KBM-7 (cell line): ENCODE measurements around the gene SPECC1.
"Not testable (repeated sequence)": the region's sequence is repeated elsewhere in the genome, so short reads cannot be mapped to it uniquely, and the experiment has no call there.

ENCODE experiments used
- DNase-seq: peaks from one replicate; pipeline ENCODE4 v3.0.0-alpha.2; 2015
- in situ Hi-C: fragments of 300-500 bp; cut with MboI; formaldehyde crosslinking; loops from 2 replicates; pipeline ENCODE4 v1.14.3; 2020; ENCODE audit warnings: low sequenced_read_pairs, low pct_unique_long_range_greater_than_20kb, mixed read lengths

The SPECC1 gene

GRCh38 chr17:20008242-20009051, 712 bp upstream of the SPECC1 start:
- in situ Hi-C loops, result no loop called here
- DNase-seq, result no peak

GRCh38 chr17:20009052-20009301, 182 bp upstream of the SPECC1 start:
- DNase-seq, result no peak
- in situ Hi-C loops, result no loop called here

- in situ Hi-C loops, result no loop called here
- peak; percentile 85 for DNase-seq
Measured at GRCh38 chr17:20010099-20010863, 1.1 kb downstream of the SPECC1 start.

- in situ Hi-C loops, result no loop called here
- no peak for DNase-seq
Measured at GRCh38 chr17:20010936-20011335, 1.8 kb downstream of the SPECC1 start.

GRCh38 chr17:20012017-20012536, 2.9 kb downstream of the SPECC1 start:
- DNase-seq, result no peak
- in situ Hi-C loops, result no loop called here

GRCh38 chr17:20016475-20016992, 7.4 kb downstream of the SPECC1 start:
- DNase-seq, in situ Hi-C loops: not testable (repeated sequence)

GRCh38 chr17:20022701-20023100, 13.5 kb downstream of the SPECC1 start:
- in situ Hi-C loops, result no loop called here
- no peak for DNase-seq

GRCh38 chr17:20026960-20027359, 17.8 kb downstream of the SPECC1 start:
- in situ Hi-C loops, result no loop called here
- DNase-seq, result no peak

GRCh38 chr17:20028443-20028842, 19.3 kb downstream of the SPECC1 start:
- no peak for DNase-seq
- in situ Hi-C loops, result no loop called here

- peak; percentile 38 for DNase-seq
- in situ Hi-C loops, result no loop called here
Measured at GRCh38 chr17:20032636-20033035, 23.5 kb downstream of the SPECC1 start.

GRCh38 chr17:20033415-20033814, 24.3 kb downstream of the SPECC1 start:
- no peak for DNase-seq
- in situ Hi-C loops, result no loop called here

GRCh38 chr17:20035501-20035900, 26.3 kb downstream of the SPECC1 start:
- DNase-seq, result no peak
- in situ Hi-C loops, result no loop called here

- in situ Hi-C loops, DNase-seq: not testable (repeated sequence)
Measured at GRCh38 chr17:20037286-20037685, 28.1 kb downstream of the SPECC1 start.

GRCh38 chr17:20039037-20039436, 29.9 kb downstream of the SPECC1 start:
- DNase-seq, result no peak
- in situ Hi-C loops, result no loop called here

GRCh38 chr17:20040216-20040615, 31.1 kb downstream of the SPECC1 start:
- no peak for DNase-seq
- in situ Hi-C loops, result no loop called here

- in situ Hi-C loops, result no loop called here
- DNase-seq, result no peak
Measured at GRCh38 chr17:20043021-20043420, 33.9 kb downstream of the SPECC1 start.

GRCh38 chr17:20045476-20045875, 36.3 kb downstream of the SPECC1 start:
- in situ Hi-C loops, result no loop called here
- DNase-seq, result no peak

- no peak for DNase-seq
- in situ Hi-C loops, result no loop called here
Measured at GRCh38 chr17:20046629-20047028, 37.5 kb downstream of the SPECC1 start.

GRCh38 chr17:20051624-20052023, 42.5 kb downstream of the SPECC1 start:
- no peak for DNase-seq
- in situ Hi-C loops, result no loop called here

- no peak for DNase-seq
- in situ Hi-C loops, result no loop called here
Measured at GRCh38 chr17:20053361-20053964, 44.3 kb downstream of the SPECC1 start.
